GM12874 (cell line): ENCODE measurements around the gene BID.

Source experiments
- CTCF ChIP-seq: IDR thresholded peaks from 2 replicates; pipeline ENCODE4 v1.5.1; 2011; ENCODE audit warnings: low read depth, mild to moderate bottlenecking, control low read depth, low read length, moderate library complexity; ENCODE audit not compliant: insufficient read depth

Gene BID

GRCh38 chr22:17810570-17811116, 36.4 kb upstream of the BID start:
- no peak for TF ChIP-seq CTCF

GRCh38 chr22:17808693-17809403, 34.6 kb upstream of the BID start:
- no peak for TF ChIP-seq CTCF

- no peak for TF ChIP-seq CTCF
Observed at GRCh38 chr22:17807578-17808410, 33.5 kb upstream of the BID start.

- TF ChIP-seq CTCF: no peak
Observed at GRCh38 chr22:17807086-17807485, 32.8 kb upstream of the BID start.

GRCh38 chr22:17806437-17806836, 32.2 kb upstream of the BID start:
- TF ChIP-seq CTCF: no peak

- TF ChIP-seq CTCF: no peak
Observed at GRCh38 chr22:17804331-17805080, 30.2 kb upstream of the BID start.
